ENCODE results near the gene IL1RN. TPM values are rescaled to one million over a fixed set of nuclear protein-coding genes. Genes with fewer than 3 reads are reported as not detected.
A peak's percentile ranks its signal among the peaks of the same experiment; 100 is the strongest.

Gene IL1RN, protein sequence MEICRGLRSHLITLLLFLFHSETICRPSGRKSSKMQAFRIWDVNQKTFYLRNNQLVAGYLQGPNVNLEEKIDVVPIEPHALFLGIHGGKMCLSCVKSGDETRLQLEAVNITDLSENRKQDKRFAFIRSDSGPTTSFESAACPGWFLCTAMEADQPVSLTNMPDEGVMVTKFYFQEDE
- 1 to 10 TPM; 4.6 to 4.8 TPM for total RNA-seq

DNA sequence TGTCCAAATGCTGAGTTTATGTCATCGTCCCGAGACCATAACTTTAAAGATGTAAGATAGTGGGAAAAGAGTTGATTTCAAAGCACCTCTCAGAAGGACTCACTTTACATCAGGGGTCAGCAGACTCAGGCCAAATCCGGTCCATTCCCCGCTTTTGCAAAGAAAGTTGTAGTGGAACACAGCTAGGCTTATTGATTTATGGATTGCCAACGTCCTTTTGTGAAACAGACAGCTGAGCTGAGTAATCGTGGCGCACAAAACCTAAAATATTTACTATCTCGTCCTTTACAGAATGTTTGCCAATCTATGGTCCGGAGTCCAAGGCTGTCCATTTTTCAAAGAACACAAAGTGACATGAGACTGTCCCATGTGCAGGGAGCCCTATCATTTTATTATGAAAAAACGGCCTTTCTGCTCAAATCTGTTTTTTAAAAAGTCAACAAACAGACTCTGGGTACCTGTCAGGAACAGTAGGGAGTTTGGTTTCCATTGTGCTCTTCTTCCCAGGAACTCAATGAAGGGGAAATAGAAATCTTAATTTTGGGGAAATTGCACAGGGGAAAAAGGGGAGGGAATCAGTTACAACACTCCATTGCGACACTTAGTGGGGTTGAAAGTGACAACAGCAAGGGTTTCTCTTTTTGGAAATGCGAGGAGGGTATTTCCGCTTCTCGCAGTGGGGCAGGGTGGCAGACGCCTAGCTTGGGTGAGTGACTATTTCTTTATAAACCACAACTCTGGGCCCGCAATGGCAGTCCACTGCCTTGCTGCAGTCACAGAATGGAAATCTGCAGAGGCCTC lies at the start of gene IL1RN:
IL1RN (plus strand) TSS at position 754 of the 801 bp plus-strand sequence; CDS start at position 781, 27 bp downstream.
- peaks cover 5% of the 10 kb centered on the region for H3K27me3 Mint-ChIP-seq
- CTCF ChIA-PET, result interaction anchor here (0.6 to 0.7 kb wide), 3 partner anchors 11 to 37 kb away, joined by 3 to 6 read pairs (median 3); no protein-coding TSS in a partner anchor
- DNase-seq (no peak), ATAC-seq (no peak)
- intact Hi-C loops (cut with DNase I, micrococcal nuclease), result no loop called here
- H3K27ac Mint-ChIP-seq, result no peak within 1 kb of the TSS
- POLR2A ChIA-PET, result no interaction called here
- peaks cover 20% of the 10 kb centered on the region for H3K4me1 Mint-ChIP-seq
- no peaks in the 10 kb centered on the region for H3K36me3 Mint-ChIP-seq (ENCODE audit: low read depth)
- no peaks in the 10 kb centered on the region for H3K9me3 Mint-ChIP-seq (ENCODE audit: low read depth)
- no peak within 1 kb of the TSS for H3K4me3 Mint-ChIP-seq

DNA sequence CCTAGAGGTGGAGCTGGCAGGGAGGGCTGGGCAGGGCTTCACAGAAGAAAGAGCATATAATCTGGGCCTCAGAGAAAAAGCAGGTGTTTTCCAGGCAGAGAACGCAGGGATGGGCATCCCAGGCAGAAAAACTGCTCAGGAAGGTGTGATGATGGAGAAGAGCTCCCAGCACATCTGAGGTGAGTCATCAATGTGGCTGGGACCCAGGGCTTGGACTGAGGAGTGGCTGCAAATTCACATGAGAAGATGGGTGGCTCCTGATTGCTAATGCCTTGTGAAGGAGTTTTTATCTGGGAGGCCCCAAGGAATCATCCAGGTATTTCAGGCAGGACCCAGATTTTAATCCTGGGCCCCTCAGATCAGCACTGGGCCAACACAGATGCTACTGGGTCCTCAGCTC lies 49.5 kb upstream of the IL1RN start:
- POLR2A ChIA-PET, result no interaction called here
- ATAC-seq (no peak), DNase-seq (no peak)
- intact Hi-C loops (cut with DNase I, micrococcal nuclease), result no loop called here
- H3K36me3 Mint-ChIP-seq (ENCODE audit: low read depth), result no peaks in the 10 kb centered on the region
- no peak overlapping the region for H3K27ac Mint-ChIP-seq
- H3K9me3 Mint-ChIP-seq (ENCODE audit: low read depth), result no peaks in the 10 kb centered on the region
- no peak overlapping the region for H3K4me3 Mint-ChIP-seq
- no peaks in the 10 kb centered on the region for H3K27me3 Mint-ChIP-seq
- CTCF ChIA-PET, result interaction anchor here (0.6 to 10.3 kb wide), 5 partner anchors 8 to 60 kb away, joined by 3 to 148 read pairs (median 3); partner anchors contain the start of gene IL1F10
- H3K4me1 Mint-ChIP-seq, result peaks cover 7% of the 10 kb centered on the region

DNA sequence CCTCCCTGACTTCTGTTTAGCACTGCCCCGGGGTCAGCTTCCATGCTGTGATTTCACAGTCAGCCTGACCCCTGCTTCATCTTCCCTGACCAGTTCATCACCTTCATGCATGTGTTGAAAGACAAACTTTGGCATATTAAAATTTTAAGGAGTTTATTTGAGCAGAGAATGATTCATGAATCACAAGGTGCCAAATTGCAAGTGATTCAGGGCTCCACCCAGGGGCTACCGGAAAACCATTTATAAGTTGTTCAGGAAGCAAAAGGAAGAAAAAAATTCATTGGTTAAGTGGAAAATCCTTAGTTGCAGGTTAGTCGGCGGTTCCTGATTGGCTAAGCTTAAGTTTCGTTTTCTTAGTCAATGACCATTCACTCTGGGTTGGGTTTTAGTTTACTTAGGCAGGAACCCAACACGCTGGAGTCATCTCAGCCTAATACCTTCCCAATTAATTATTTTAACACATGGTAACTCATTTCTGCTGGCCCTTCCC lies 49.0 kb upstream of the IL1RN start:
- intact Hi-C loops (cut with DNase I, micrococcal nuclease), result no loop called here
- Mint-ChIP-seq H3K27me3 (no peaks in the 10 kb centered on the region), H3K36me3 (ENCODE audit: low read depth) (no peaks in the 10 kb centered on the region), H3K4me1 (peaks cover 11% of the 10 kb centered on the region), H3K27ac (no peak overlapping the region), H3K9me3 (ENCODE audit: low read depth) (no peaks in the 10 kb centered on the region), H3K4me3 (no peak overlapping the region)
- CTCF ChIA-PET, result interaction anchor here (0.6 to 10.3 kb wide), 9 partner anchors 9 to 495 kb away, joined by 3 to 148 read pairs (median 4); partner anchors contain the start of gene IL1F10
- POLR2A ChIA-PET, result no interaction called here
- DNase-seq, result no peak
- no peak for ATAC-seq

DNA sequence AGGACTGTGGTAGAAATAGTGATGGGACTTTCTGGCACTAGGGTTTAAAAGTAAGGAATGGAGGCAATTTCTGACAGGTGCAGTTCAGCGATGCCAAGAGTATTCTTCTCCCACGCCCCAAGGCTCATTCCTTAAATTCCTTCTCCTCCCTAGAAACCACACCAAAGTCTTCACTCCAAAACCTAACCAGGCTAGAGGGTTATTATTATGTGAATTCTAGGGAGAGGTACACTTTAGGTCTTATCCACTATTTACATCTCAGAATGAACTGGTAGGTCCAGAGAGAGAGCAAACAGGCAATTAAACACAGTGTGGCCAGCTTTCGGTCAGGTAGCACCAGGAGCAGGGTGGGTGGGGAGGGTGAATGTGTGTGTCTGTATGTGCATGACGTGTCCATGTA lies 48.3 kb upstream of the IL1RN start:
- no peaks in the 10 kb centered on the region for H3K36me3 Mint-ChIP-seq (ENCODE audit: low read depth)
- DNase-seq (no peak), ATAC-seq (no peak)
- peaks cover 16% of the 10 kb centered on the region for H3K4me1 Mint-ChIP-seq
- ChIA-PET POLR2A (no interaction called here), CTCF (interaction anchor here (0.7 to 10.3 kb wide), 18 partner anchors 10 to 495 kb away, joined by 3 to 148 read pairs (median 6); no protein-coding TSS in a partner anchor)
- no peaks in the 10 kb centered on the region for H3K9me3 Mint-ChIP-seq (ENCODE audit: low read depth)
- intact Hi-C loops (cut with DNase I, micrococcal nuclease), result no loop called here
- no peaks in the 10 kb centered on the region for H3K27me3 Mint-ChIP-seq
- no peak overlapping the region for H3K4me3 Mint-ChIP-seq
- no peak overlapping the region for H3K27ac Mint-ChIP-seq

DNA sequence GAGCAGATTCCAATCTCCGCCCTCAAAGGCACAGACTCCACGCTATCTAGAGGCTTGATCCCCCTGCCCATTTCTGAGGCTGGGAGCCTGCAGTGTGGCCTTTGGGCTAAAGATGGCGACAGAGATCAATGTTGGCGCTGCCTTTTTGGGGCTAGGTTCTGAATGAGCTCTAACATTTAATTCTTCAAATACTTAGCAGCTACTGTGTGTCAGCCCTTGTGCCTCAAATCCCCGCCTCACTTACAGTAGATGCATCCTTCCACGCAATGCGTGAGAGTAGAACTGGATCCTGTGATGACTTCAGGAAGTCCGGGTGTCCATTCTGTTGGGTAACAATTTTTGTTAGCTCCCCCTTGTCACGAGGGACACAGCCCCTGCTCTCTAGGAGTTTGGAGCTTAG lies 47.3 kb upstream of the IL1RN start:
- Mint-ChIP-seq H3K36me3 (ENCODE audit: low read depth) (no peaks in the 10 kb centered on the region), H3K9me3 (ENCODE audit: low read depth) (no peaks in the 10 kb centered on the region), H3K27me3 (no peaks in the 10 kb centered on the region), H3K4me1 (peaks cover 15% of the 10 kb centered on the region), H3K4me3 (no peak overlapping the region), H3K27ac (no peak overlapping the region)
- ATAC-seq (peak; percentile 73), DNase-seq (peak; percentile 73)
- CTCF ChIA-PET, result interaction anchor here (0.6 to 10.3 kb wide), 45 partner anchors 8 to 446 kb away, joined by 3 to 148 read pairs (median 5); partner anchors contain the start of gene PSD4
- POLR2A ChIA-PET, result interaction anchor here (0.6 kb wide), 1 partner anchor 9 kb away, joined by 3 read pairs; no protein-coding TSS in a partner anchor
- intact Hi-C loops (cut with DNase I, micrococcal nuclease), result loop anchor here (1.0 to 5.0 kb wide), 6 partner anchors 58 to 292 kb away; no protein-coding TSS in a partner anchor

DNA sequence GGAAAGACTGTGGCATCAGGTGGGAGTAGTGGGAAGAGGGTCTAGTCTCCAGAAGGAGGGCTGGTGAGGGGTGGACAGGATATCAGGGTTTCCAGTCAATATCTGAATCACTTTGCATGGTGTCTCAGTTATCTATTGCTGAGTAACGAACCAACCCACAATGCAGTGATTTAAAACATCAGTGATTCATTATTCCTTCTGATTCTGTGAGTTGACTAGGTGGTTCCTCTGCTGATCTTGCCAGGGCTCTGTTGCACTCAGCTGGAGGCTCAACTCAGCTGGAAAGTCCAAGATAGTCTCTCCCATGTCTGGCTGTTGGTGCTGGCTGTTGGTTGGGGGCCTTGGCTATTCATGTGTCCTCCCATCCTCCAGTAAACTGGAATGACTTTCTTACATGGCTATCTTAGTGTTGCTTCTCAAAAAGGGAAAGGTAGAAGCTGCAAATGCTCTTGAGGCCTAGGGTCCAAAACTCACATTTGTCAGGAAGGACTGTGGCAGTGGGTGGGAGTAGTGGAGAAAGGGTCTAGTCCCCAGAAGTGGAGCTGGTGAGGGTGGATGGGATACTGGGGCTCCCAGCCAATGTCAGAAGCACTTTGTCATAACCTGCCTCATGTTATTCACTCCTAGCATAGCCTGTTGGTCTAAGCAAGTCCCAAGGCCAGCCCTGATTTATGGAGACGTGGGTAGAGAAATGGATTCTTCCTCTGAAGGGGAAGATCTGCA lies 45.7 kb upstream of the IL1RN start:
- intact Hi-C loops (cut with DNase I, micrococcal nuclease), result loop anchor here (2.0 to 5.0 kb wide), 5 partner anchors 95 to 291 kb away; no protein-coding TSS in a partner anchor
- Mint-ChIP-seq H3K4me3 (no peak overlapping the region), H3K27ac (no peak overlapping the region), H3K36me3 (ENCODE audit: low read depth) (no peaks in the 10 kb centered on the region), H3K9me3 (ENCODE audit: low read depth) (no peaks in the 10 kb centered on the region), H3K27me3 (no peaks in the 10 kb centered on the region), H3K4me1 (peaks cover 12% of the 10 kb centered on the region)
- DNase-seq, result no peak
- POLR2A ChIA-PET, result interaction anchor here (0.7 kb wide), 1 partner anchor 140 kb away, joined by 3 read pairs; no protein-coding TSS in a partner anchor
- ATAC-seq, result peak; percentile 40
- CTCF ChIA-PET, result interaction anchor here (0.9 to 10.3 kb wide), 8 partner anchors 17 to 131 kb away, joined by 3 to 148 read pairs (median 4); no protein-coding TSS in a partner anchor

DNA sequence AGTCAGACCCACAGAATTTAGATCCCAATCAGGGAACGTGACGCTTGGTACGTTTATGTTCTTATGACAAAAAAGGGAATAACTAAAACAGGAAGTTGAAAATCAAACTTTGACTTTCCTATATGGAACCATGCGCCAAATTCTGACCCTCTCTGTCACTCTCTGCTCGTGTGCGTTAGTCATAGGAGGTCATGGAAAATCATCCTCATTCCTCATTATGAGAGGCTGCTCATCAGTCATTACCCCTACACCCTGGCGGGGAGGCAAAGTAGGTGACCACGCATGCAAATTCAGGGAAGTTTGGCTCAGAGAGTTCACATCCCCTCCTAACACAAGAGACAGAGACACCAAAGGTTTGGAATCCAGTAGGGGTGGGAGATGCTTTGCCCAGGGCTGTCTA lies 44.1 kb upstream of the IL1RN start:
- peaks cover 2% of the 10 kb centered on the region for H3K27me3 Mint-ChIP-seq
- POLR2A ChIA-PET, result interaction anchor here (0.6 kb wide), 1 partner anchor 16 kb away, joined by 3 read pairs; no protein-coding TSS in a partner anchor
- peak; percentile 52 for DNase-seq
- CTCF ChIA-PET, result interaction anchor here (0.8 to 10.3 kb wide), 11 partner anchors 15 to 173 kb away, joined by 3 to 148 read pairs (median 4); partner anchors contain the start of gene IL1F10
- H3K4me1 Mint-ChIP-seq, result peaks cover 12% of the 10 kb centered on the region
- ATAC-seq, result peak; percentile 5
- no peak overlapping the region for H3K27ac Mint-ChIP-seq
- intact Hi-C loops (cut with DNase I, micrococcal nuclease), result loop anchor here (5.0 kb wide), 4 partner anchors 114 to 289 kb away; no protein-coding TSS in a partner anchor
- H3K36me3 Mint-ChIP-seq (ENCODE audit: low read depth), result no peaks in the 10 kb centered on the region
- no peak overlapping the region for H3K4me3 Mint-ChIP-seq
- H3K9me3 Mint-ChIP-seq (ENCODE audit: low read depth), result no peaks in the 10 kb centered on the region

DNA sequence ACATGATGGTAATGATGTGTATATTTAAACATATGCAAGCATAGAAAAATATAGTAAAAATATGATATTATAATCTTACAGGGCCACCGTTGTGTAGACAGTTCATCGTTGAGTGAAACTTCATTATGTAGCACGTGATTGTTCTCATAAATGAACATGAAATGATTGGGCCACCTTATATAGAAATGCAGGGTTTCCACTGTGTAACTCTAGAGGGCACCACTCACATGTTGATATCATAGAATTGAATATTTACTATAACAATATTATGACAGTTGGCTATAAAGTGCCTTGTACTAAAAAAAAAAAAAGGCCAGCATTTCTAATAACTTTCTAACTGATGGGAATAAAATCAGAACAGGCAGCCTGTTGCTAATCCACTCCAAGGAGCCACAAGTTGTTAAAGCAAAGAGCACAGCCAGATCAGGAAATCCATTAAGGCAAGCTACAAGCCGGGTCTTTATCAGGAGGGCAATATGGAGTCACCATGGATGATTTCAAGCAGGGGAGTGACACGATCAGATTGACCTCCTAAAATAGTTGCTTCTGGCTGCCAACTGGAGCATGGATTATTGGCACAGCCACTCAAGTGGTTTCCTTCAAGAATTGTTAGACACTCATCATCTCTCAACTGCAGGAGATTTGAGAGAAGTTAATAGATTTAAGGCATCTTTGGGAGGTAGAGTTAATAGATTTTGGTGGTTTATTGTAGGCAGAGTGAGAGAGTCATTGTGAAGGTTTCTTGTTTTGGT lies 43.0 kb upstream of the IL1RN start:
- Mint-ChIP-seq H3K4me1 (peaks cover 12% of the 10 kb centered on the region), H3K27ac (peak overlapping the region; percentile 3), H3K9me3 (ENCODE audit: low read depth) (no peaks in the 10 kb centered on the region), H3K4me3 (no peak overlapping the region), H3K36me3 (ENCODE audit: low read depth) (no peaks in the 10 kb centered on the region), H3K27me3 (peaks cover 2% of the 10 kb centered on the region)
- DNase-seq (no peak), ATAC-seq (peak; percentile 77)
- intact Hi-C loops (cut with DNase I, micrococcal nuclease), result loop anchor here (1.0 to 5.0 kb wide), 8 partner anchors 54 to 306 kb away; no protein-coding TSS in a partner anchor
- ChIA-PET POLR2A (interaction anchor here (0.9 kb wide), 1 partner anchor 72 kb away, joined by 3 read pairs; no protein-coding TSS in a partner anchor), CTCF (interaction anchor here (0.6 to 10.3 kb wide), 14 partner anchors 10 to 777 kb away, joined by 3 to 148 read pairs (median 4); no protein-coding TSS in a partner anchor)

DNA sequence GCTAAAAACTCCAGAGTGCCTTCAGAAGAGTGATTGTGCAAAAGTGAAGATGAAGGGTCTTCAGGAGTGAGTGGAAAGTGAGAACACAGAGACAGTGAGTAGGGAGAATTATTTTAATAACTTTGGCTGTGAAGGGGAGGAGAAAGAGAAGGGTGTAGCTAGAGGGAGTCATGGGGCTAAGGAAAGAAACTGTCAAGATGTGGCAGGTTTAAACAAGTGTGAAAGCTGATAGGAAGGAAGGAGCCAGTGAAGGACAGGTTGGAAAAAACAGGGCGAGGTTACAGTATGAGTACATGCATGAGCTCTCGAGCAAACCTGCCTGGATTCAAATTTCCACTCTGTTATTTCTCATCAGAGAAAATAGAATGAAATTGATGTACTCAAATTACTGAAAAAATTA lies 41.9 kb upstream of the IL1RN start:
- Mint-ChIP-seq H3K27me3 (peaks cover 2% of the 10 kb centered on the region), H3K27ac (no peak overlapping the region), H3K36me3 (ENCODE audit: low read depth) (no peaks in the 10 kb centered on the region), H3K4me1 (peaks cover 12% of the 10 kb centered on the region), H3K9me3 (ENCODE audit: low read depth) (no peaks in the 10 kb centered on the region), H3K4me3 (no peak overlapping the region)
- ChIA-PET CTCF (interaction anchor here (0.6 to 10.3 kb wide), 9 partner anchors 8 to 92 kb away, joined by 3 to 148 read pairs (median 4); no protein-coding TSS in a partner anchor), POLR2A (no interaction called here)
- intact Hi-C loops (cut with DNase I, micrococcal nuclease), result loop anchor here (2.0 kb wide), 2 partner anchors 89 to 119 kb away; no protein-coding TSS in a partner anchor
- ATAC-seq (no peak), DNase-seq (no peak)

Measured in activated CD4-positive, alpha-beta T cell treated with anti-CD3 and anti-CD28 coated beads for 36 hours (primary cell).